Measurements from ENCODE around the gene GNRH2.
"Not testable (repeated sequence)": the region's sequence is repeated elsewhere in the genome, so short reads cannot be mapped to it uniquely, and the experiment has no call there.

Gene GNRH2

GRCh38 chr20:3021327-3021726, 22.1 kb upstream of the GNRH2 start:
- Histone ChIP-seq H3K4me1 (ENCODE audit: control insufficient read depth in 1 of 2, insufficient read depth in 2 of 2, low read length in 2 of 2) (no peaks in the 10 kb centered on the region), H3K36me3 (ENCODE audit: control insufficient read depth in 1 of 2, insufficient read depth in 2 of 2, low read length in 2 of 2) (peaks cover 48 to 62% of the 10 kb centered on the region in 2 donors), H3K9me3 (ENCODE audit: control insufficient read depth in 1 of 2, low read length in 2 of 2) (no peaks in the 10 kb centered on the region), H3K27me3 (ENCODE audit: low read depth, low read length) (no peaks in the 10 kb centered on the region), H3K4me3 (ENCODE audit: low read depth in 1 of 2, low read length in 2 of 2) (no peak overlapping the region), H3K27ac (ENCODE audit: low read length) (no peak overlapping the region)

GRCh38 chr20:3021777-3022176, 21.6 kb upstream of the GNRH2 start:
- no peak overlapping the region for H3K27ac ChIP-seq (ENCODE audit: low read length)
- peaks cover 52 to 63% of the 10 kb centered on the region in 2 donors for H3K36me3 ChIP-seq (ENCODE audit: control insufficient read depth in 1 of 2, insufficient read depth in 2 of 2, low read length in 2 of 2)
- H3K4me3 ChIP-seq (ENCODE audit: low read depth in 1 of 2, low read length in 2 of 2) = no peak overlapping the region
- no peaks in the 10 kb centered on the region for H3K9me3 ChIP-seq (ENCODE audit: control insufficient read depth in 1 of 2, low read length in 2 of 2)
- no peaks in the 10 kb centered on the region for H3K4me1 ChIP-seq (ENCODE audit: control insufficient read depth in 1 of 2, insufficient read depth in 2 of 2, low read length in 2 of 2)
- H3K27me3 ChIP-seq (ENCODE audit: low read depth, low read length) = no peaks in the 10 kb centered on the region

GRCh38 chr20:3022559-3023490, 20.6 kb upstream of the GNRH2 start:
- not testable (repeated sequence) for H3K9me3 ChIP-seq (ENCODE audit: control insufficient read depth in 1 of 2, low read length in 2 of 2); H3K4me1 ChIP-seq (ENCODE audit: control insufficient read depth in 1 of 2, insufficient read depth in 2 of 2, low read length in 2 of 2); H3K27me3 ChIP-seq (ENCODE audit: low read depth, low read length); H3K27ac ChIP-seq (ENCODE audit: low read length); H3K4me3 ChIP-seq (ENCODE audit: low read depth in 1 of 2, low read length in 2 of 2)
- peaks cover 53 to 68% of the 10 kb centered on the region in 2 donors for H3K36me3 ChIP-seq (ENCODE audit: control insufficient read depth in 1 of 2, insufficient read depth in 2 of 2, low read length in 2 of 2)

- no peaks in the 10 kb centered on the region for H3K9me3 ChIP-seq (ENCODE audit: control insufficient read depth in 1 of 2, low read length in 2 of 2)
- no peaks in the 10 kb centered on the region for H3K4me1 ChIP-seq (ENCODE audit: control insufficient read depth in 1 of 2, insufficient read depth in 2 of 2, low read length in 2 of 2)
- H3K4me3 ChIP-seq (ENCODE audit: low read depth in 1 of 2, low read length in 2 of 2) = no peak overlapping the region
- no peak overlapping the region for H3K27ac ChIP-seq (ENCODE audit: low read length)
- H3K36me3 ChIP-seq (ENCODE audit: control insufficient read depth in 1 of 2, insufficient read depth in 2 of 2, low read length in 2 of 2) = peaks cover 35 to 79% of the 10 kb centered on the region in 2 donors
- no peaks in the 10 kb centered on the region for H3K27me3 ChIP-seq (ENCODE audit: low read depth, low read length)
Measured at GRCh38 chr20:3027987-3028386, 15.4 kb upstream of the GNRH2 start.

- H3K36me3 ChIP-seq (ENCODE audit: control insufficient read depth in 1 of 2, insufficient read depth in 2 of 2, low read length in 2 of 2) = peaks cover 37 to 68% of the 10 kb centered on the region in 2 donors
Measured at GRCh38 chr20:3031524-3032147, 11.8 kb upstream of the GNRH2 start.

GRCh38 chr20:3032624-3033023, 10.8 kb upstream of the GNRH2 start:
- Histone ChIP-seq H3K27ac (ENCODE audit: low read length) (no peak overlapping the region), H3K4me1 (ENCODE audit: control insufficient read depth in 1 of 2, insufficient read depth in 2 of 2, low read length in 2 of 2) (no peaks in the 10 kb centered on the region), H3K9me3 (ENCODE audit: control insufficient read depth in 1 of 2, low read length in 2 of 2) (no peaks in the 10 kb centered on the region), H3K36me3 (ENCODE audit: control insufficient read depth in 1 of 2, insufficient read depth in 2 of 2, low read length in 2 of 2) (peaks cover 39 to 68% of the 10 kb centered on the region in 2 donors), H3K4me3 (ENCODE audit: low read depth in 1 of 2, low read length in 2 of 2) (no peak overlapping the region), H3K27me3 (ENCODE audit: low read depth, low read length) (no peaks in the 10 kb centered on the region)

More at GRCh38 chr20:3031524-3032147, 11.8 kb upstream of the GNRH2 start:
- no peak overlapping the region for H3K27ac ChIP-seq (ENCODE audit: low read length)
- no peaks in the 10 kb centered on the region for H3K27me3 ChIP-seq (ENCODE audit: low read depth, low read length)
- H3K9me3 ChIP-seq (ENCODE audit: control insufficient read depth in 1 of 2, low read length in 2 of 2) = no peaks in the 10 kb centered on the region
- no peak overlapping the region for H3K4me3 ChIP-seq (ENCODE audit: low read depth in 1 of 2, low read length in 2 of 2)
- H3K4me1 ChIP-seq (ENCODE audit: control insufficient read depth in 1 of 2, insufficient read depth in 2 of 2, low read length in 2 of 2) = no peaks in the 10 kb centered on the region

- no peak overlapping the region for H3K27ac ChIP-seq (ENCODE audit: low read length)
- H3K27me3 ChIP-seq (ENCODE audit: low read depth, low read length) = no peaks in the 10 kb centered on the region
- no peaks in the 10 kb centered on the region for H3K9me3 ChIP-seq (ENCODE audit: control insufficient read depth in 1 of 2, low read length in 2 of 2)
- H3K36me3 ChIP-seq (ENCODE audit: control insufficient read depth in 1 of 2, insufficient read depth in 2 of 2, low read length in 2 of 2) = peaks cover 53 to 62% of the 10 kb centered on the region in 2 donors
- no peak overlapping the region for H3K4me3 ChIP-seq (ENCODE audit: low read depth in 1 of 2, low read length in 2 of 2)
- peaks cover 0 to 6% of the 10 kb centered on the region in 2 donors for H3K4me1 ChIP-seq (ENCODE audit: control insufficient read depth in 1 of 2, insufficient read depth in 2 of 2, low read length in 2 of 2)
Measured at GRCh38 chr20:3037654-3038053, 5.8 kb upstream of the GNRH2 start.

- no peak overlapping the region for H3K4me3 ChIP-seq (ENCODE audit: low read depth in 1 of 2, low read length in 2 of 2)
- H3K9me3 ChIP-seq (ENCODE audit: control insufficient read depth in 1 of 2, low read length in 2 of 2) = no peaks in the 10 kb centered on the region
- no peak overlapping the region for H3K27ac ChIP-seq (ENCODE audit: low read length)
- no peaks in the 10 kb centered on the region for H3K27me3 ChIP-seq (ENCODE audit: low read depth, low read length)
- H3K36me3 ChIP-seq (ENCODE audit: control insufficient read depth in 1 of 2, insufficient read depth in 2 of 2, low read length in 2 of 2) = peaks cover 53 to 62% of the 10 kb centered on the region in 2 donors
- H3K4me1 ChIP-seq (ENCODE audit: control insufficient read depth in 1 of 2, insufficient read depth in 2 of 2, low read length in 2 of 2) = peaks cover 0 to 9% of the 10 kb centered on the region in 2 donors
Measured at GRCh38 chr20:3038454-3038853, 5.0 kb upstream of the GNRH2 start.

- Histone ChIP-seq H3K36me3 (ENCODE audit: control insufficient read depth in 1 of 2, insufficient read depth in 2 of 2, low read length in 2 of 2) (peaks cover 53 to 62% of the 10 kb centered on the region in 2 donors), H3K4me1 (ENCODE audit: control insufficient read depth in 1 of 2, insufficient read depth in 2 of 2, low read length in 2 of 2) (peaks cover 0 to 9% of the 10 kb centered on the region in 2 donors), H3K4me3 (ENCODE audit: low read depth in 1 of 2, low read length in 2 of 2) (no peak overlapping the region), H3K9me3 (ENCODE audit: control insufficient read depth in 1 of 2, low read length in 2 of 2) (no peaks in the 10 kb centered on the region), H3K27me3 (ENCODE audit: low read depth, low read length) (no peaks in the 10 kb centered on the region), H3K27ac (ENCODE audit: low read length) (no peak overlapping the region)
Measured at GRCh38 chr20:3039426-3039825, 4.0 kb upstream of the GNRH2 start.

- H3K27me3 ChIP-seq (ENCODE audit: low read depth, low read length) = no peaks in the 10 kb centered on the region
- no peak overlapping the region for H3K4me3 ChIP-seq (ENCODE audit: low read depth in 1 of 2, low read length in 2 of 2)
- peaks cover 48 to 58% of the 10 kb centered on the region in 2 donors for H3K36me3 ChIP-seq (ENCODE audit: control insufficient read depth in 1 of 2, insufficient read depth in 2 of 2, low read length in 2 of 2)
- H3K9me3 ChIP-seq (ENCODE audit: control insufficient read depth in 1 of 2, low read length in 2 of 2) = no peaks in the 10 kb centered on the region
- no peak overlapping the region for H3K27ac ChIP-seq (ENCODE audit: low read length)
- peaks cover 0 to 9% of the 10 kb centered on the region in 2 donors for H3K4me1 ChIP-seq (ENCODE audit: control insufficient read depth in 1 of 2, insufficient read depth in 2 of 2, low read length in 2 of 2)
Measured at GRCh38 chr20:3040086-3040485, 3.3 kb upstream of the GNRH2 start.

GRCh38 chr20:3041854-3042409, 1.5 kb upstream of the GNRH2 start:
- H3K36me3 ChIP-seq (ENCODE audit: control insufficient read depth in 1 of 2, insufficient read depth in 2 of 2, low read length in 2 of 2) = peaks cover 31 to 39% of the 10 kb centered on the region in 2 donors
- no peak overlapping the region for H3K4me3 ChIP-seq (ENCODE audit: low read depth in 1 of 2, low read length in 2 of 2)
- no peak overlapping the region for H3K27ac ChIP-seq (ENCODE audit: low read length)
- H3K4me1 ChIP-seq (ENCODE audit: control insufficient read depth in 1 of 2, insufficient read depth in 2 of 2, low read length in 2 of 2) = peaks cover 0 to 13% of the 10 kb centered on the region in 2 donors
- H3K9me3 ChIP-seq (ENCODE audit: control insufficient read depth in 1 of 2, low read length in 2 of 2) = no peaks in the 10 kb centered on the region
- no peaks in the 10 kb centered on the region for H3K27me3 ChIP-seq (ENCODE audit: low read depth, low read length)

Measured in muscle layer of duodenum (tissue), 2 donors.